HG03457 (cell line): ENCODE results near the gene EME2.

Source experiments
- ATAC-seq: cut with Tn5 transposase; IDR thresholded peaks from one replicate; pipeline ENCODE4 v1.9.1; 2021; ENCODE audit warnings: moderate number of reproducible peaks; ENCODE audit not compliant: unreplicated experiment

EME2 gene

GRCh38 chr16:1817716-1818115, 45.1 kb downstream of the EME2 start:
- no peak for ATAC-seq

GRCh38 chr16:1818204-1818872, 45.7 kb downstream of the EME2 start:
- ATAC-seq, result no peak

- no peak for ATAC-seq
Observed at GRCh38 chr16:1818873-1819525, 46.4 kb downstream of the EME2 start.

- no peak for ATAC-seq
Observed at GRCh38 chr16:1819611-1820010, 47.0 kb downstream of the EME2 start.

- ATAC-seq, result no peak
Observed at GRCh38 chr16:1820096-1820945, 47.7 kb downstream of the EME2 start.

GRCh38 chr16:1820946-1821290, 48.3 kb downstream of the EME2 start:
- ATAC-seq, result no peak

GRCh38 chr16:1821861-1822611, 49.4 kb downstream of the EME2 start:
- no peak for ATAC-seq

GRCh38 chr16:1822801-1823200, 50.2 kb downstream of the EME2 start:
- ATAC-seq, result no peak

- ATAC-seq, result no peak
Observed at GRCh38 chr16:1823821-1824220, 51.2 kb downstream of the EME2 start.

GRCh38 chr16:1825381-1825863, 52.8 kb downstream of the EME2 start:
- no peak for ATAC-seq
